ENCODE measurements around the gene SLC6A11. TPM values are rescaled to one million over a fixed set of nuclear protein-coding genes. Genes with fewer than 3 reads are reported as not detected.

Gene SLC6A11
- total RNA-seq, 2 experiments from 2014 or later, result not detected

DNA sequence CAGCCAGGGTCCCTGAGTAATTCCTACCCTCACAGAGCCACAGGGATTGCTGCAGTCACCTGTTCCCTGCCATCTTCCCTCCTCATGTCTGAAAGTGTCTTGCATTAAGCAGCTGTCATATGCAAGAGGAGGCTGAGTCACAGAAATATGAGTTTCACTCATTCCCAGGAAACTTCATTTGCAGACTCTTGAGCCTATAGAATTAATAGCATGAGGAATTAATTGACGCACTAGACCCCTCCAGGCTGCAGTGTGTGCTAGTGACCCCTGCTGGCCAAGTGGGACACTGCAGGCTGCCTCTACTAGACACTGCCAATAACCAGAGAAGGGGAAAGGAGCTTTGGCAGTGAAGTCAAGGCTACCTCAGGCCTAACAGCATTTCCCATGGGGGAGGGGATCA lies 125.9 kb downstream of the SLC6A11 start:
- Histone ChIP-seq H3K79me2 (ENCODE audit: insufficient read depth, low read depth, low read length) (no peaks in the 10 kb centered on the region), H3K4me2 (ENCODE audit: low read length) (no peak overlapping the region), H3K9me2 (ENCODE audit: insufficient read depth, low read length) (no peaks in the 10 kb centered on the region), H3K9me3 (ENCODE audit: low read length) (no peaks in the 10 kb centered on the region), H3K4me1 (ENCODE audit: insufficient read depth, low read length, poor library complexity, severe bottlenecking) (no peaks in the 10 kb centered on the region), H3K4me3 (ENCODE audit: low read depth, low read length, poor library complexity, severe bottlenecking) (no peak overlapping the region), H4K20me1 (ENCODE audit: insufficient read depth, low read length) (no peaks in the 10 kb centered on the region), H3K36me3 (ENCODE audit: insufficient read depth, low read length) (no peaks in the 10 kb centered on the region), H2AFZ (ENCODE audit: low read length) (no peak overlapping the region), H3K27ac (ENCODE audit: low read depth, low read length, poor library complexity, severe bottlenecking) (no peak overlapping the region)
- intact Hi-C loops (cut with micrococcal nuclease; ENCODE audit: unreplicated experiment), result no loop called here
- TF ChIP-seq, protein P1, sequence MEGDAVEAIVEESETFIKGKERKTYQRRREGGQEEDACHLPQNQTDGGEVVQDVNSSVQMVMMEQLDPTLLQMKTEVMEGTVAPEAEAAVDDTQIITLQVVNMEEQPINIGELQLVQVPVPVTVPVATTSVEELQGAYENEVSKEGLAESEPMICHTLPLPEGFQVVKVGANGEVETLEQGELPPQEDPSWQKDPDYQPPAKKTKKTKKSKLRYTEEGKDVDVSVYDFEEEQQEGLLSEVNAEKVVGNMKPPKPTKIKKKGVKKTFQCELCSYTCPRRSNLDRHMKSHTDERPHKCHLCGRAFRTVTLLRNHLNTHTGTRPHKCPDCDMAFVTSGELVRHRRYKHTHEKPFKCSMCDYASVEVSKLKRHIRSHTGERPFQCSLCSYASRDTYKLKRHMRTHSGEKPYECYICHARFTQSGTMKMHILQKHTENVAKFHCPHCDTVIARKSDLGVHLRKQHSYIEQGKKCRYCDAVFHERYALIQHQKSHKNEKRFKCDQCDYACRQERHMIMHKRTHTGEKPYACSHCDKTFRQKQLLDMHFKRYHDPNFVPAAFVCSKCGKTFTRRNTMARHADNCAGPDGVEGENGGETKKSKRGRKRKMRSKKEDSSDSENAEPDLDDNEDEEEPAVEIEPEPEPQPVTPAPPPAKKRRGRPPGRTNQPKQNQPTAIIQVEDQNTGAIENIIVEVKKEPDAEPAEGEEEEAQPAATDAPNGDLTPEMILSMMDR (conservative IDR thresholded peaks at IDR 0.05; ENCODE audit: low read length), result peak; percentile 79
- no peak for TF ChIP-seq EZH2phosphoT487 (IDR thresholded peaks at IDR 0.05; ENCODE audit: borderline replicate concordance, low read depth, low read length)
- no TSS peak for BruUV-seq (replicated peaks)
- peak; percentile 8 for DNase-seq (ENCODE audit: low spot score)
- ChIA-PET POLR2A (no interaction called here), CTCF (ENCODE audit: unreplicated experiment) (no interaction called here)

GRCh38 chr3:10942690-10943205 lies 126.7 kb downstream of the SLC6A11 start:
- no peak overlapping the region for H3K4me2 ChIP-seq (ENCODE audit: low read length)
- no peaks in the 10 kb centered on the region for H3K36me3 ChIP-seq (ENCODE audit: insufficient read depth, low read length)
- no peak overlapping the region for H3K4me3 ChIP-seq (ENCODE audit: low read depth, low read length, poor library complexity, severe bottlenecking)
- H3K4me1 ChIP-seq (ENCODE audit: insufficient read depth, low read length, poor library complexity, severe bottlenecking), result no peaks in the 10 kb centered on the region
- no TSS peak for BruUV-seq (replicated peaks)
- no peak for DNase-seq (ENCODE audit: low spot score)
- intact Hi-C loops (cut with micrococcal nuclease; ENCODE audit: unreplicated experiment), result no loop called here
- H3K9me2 ChIP-seq (ENCODE audit: insufficient read depth, low read length), result no peaks in the 10 kb centered on the region
- no peak overlapping the region for H3K27ac ChIP-seq (ENCODE audit: low read depth, low read length, poor library complexity, severe bottlenecking)
- no peak overlapping the region for H2AFZ ChIP-seq (ENCODE audit: low read length)
- no peak for TF ChIP-seq EZH2phosphoT487 (IDR thresholded peaks at IDR 0.05; ENCODE audit: borderline replicate concordance, low read depth, low read length)
- TF ChIP-seq, protein P1 (conservative IDR thresholded peaks at IDR 0.05; ENCODE audit: low read length), result no peak
- ChIA-PET POLR2A (no interaction called here), CTCF (ENCODE audit: unreplicated experiment) (no interaction called here)
- H3K9me3 ChIP-seq (ENCODE audit: low read length), result no peaks in the 10 kb centered on the region
- H4K20me1 ChIP-seq (ENCODE audit: insufficient read depth, low read length), result no peaks in the 10 kb centered on the region
- no peaks in the 10 kb centered on the region for H3K79me2 ChIP-seq (ENCODE audit: insufficient read depth, low read depth, low read length)

GRCh38 chr3:10944866-10945265 lies 128.8 kb downstream of the SLC6A11 start:
- H3K27ac ChIP-seq (ENCODE audit: low read depth, low read length, poor library complexity, severe bottlenecking), result no peak overlapping the region
- intact Hi-C loops (cut with micrococcal nuclease; ENCODE audit: unreplicated experiment), result loop anchor here (1.0 kb wide), 1 partner anchor 114 kb away; no protein-coding TSS in a partner anchor
- ChIA-PET POLR2A (no interaction called here), CTCF (ENCODE audit: unreplicated experiment) (no interaction called here)
- TF ChIP-seq, protein P1 (conservative IDR thresholded peaks at IDR 0.05; ENCODE audit: low read length), result no peak
- TF ChIP-seq EZH2phosphoT487 (IDR thresholded peaks at IDR 0.05; ENCODE audit: borderline replicate concordance, low read depth, low read length), result no peak
- no peaks in the 10 kb centered on the region for H3K9me3 ChIP-seq (ENCODE audit: low read length)
- H3K4me2 ChIP-seq (ENCODE audit: low read length), result no peak overlapping the region
- no peaks in the 10 kb centered on the region for H3K4me1 ChIP-seq (ENCODE audit: insufficient read depth, low read length, poor library complexity, severe bottlenecking)
- H3K4me3 ChIP-seq (ENCODE audit: low read depth, low read length, poor library complexity, severe bottlenecking), result no peak overlapping the region
- DNase-seq (ENCODE audit: low spot score), result no peak
- H3K36me3 ChIP-seq (ENCODE audit: insufficient read depth, low read length), result no peaks in the 10 kb centered on the region
- H2AFZ ChIP-seq (ENCODE audit: low read length), result no peak overlapping the region
- no peaks in the 10 kb centered on the region for H4K20me1 ChIP-seq (ENCODE audit: insufficient read depth, low read length)
- H3K9me2 ChIP-seq (ENCODE audit: insufficient read depth, low read length), result no peaks in the 10 kb centered on the region
- no TSS peak for BruUV-seq (replicated peaks)
- no peaks in the 10 kb centered on the region for H3K79me2 ChIP-seq (ENCODE audit: insufficient read depth, low read depth, low read length)

Data from OCI-LY7 (cell line).